Activated naive CD4-positive, alpha-beta T cell (primary cell): ENCODE measurements around the gene DOK6.
"Not testable (repeated sequence)": the region's sequence is repeated elsewhere in the genome, so short reads cannot be mapped to it uniquely, and the experiment has no call there.

Experiments
- DNase-seq, 4 experiments: peaks; one replicate each; lab custom pipeline; 2025; lab: John Stamatoyannopoulos, UW

The DOK6 gene

GRCh38 chr18:69813559-69813958 is 412.9 kb downstream of the DOK6 start:
- DNase-seq: no peak

- DNase-seq: no peak
These were observed 414.2 kb downstream of the DOK6 start for GRCh38 chr18:69814861-69815385.

- no peak for DNase-seq
These were observed 416.8 kb downstream of the DOK6 start for GRCh38 chr18:69817335-69817940.

- DNase-seq: no peak
These were observed 418.8 kb downstream of the DOK6 start for GRCh38 chr18:69819460-69819859.

- DNase-seq: no peak
These were observed 419.9 kb downstream of the DOK6 start for GRCh38 chr18:69820538-69820937.

- DNase-seq: no peak
These were observed 429.5 kb downstream of the DOK6 start for GRCh38 chr18:69830189-69830588.

- DNase-seq: not testable (repeated sequence)
These were observed 434.3 kb downstream of the DOK6 start for GRCh38 chr18:69834980-69835379.

GRCh38 chr18:69838003-69838402 is 437.3 kb downstream of the DOK6 start:
- DNase-seq: no peak

GRCh38 chr18:69838620-69839411 is 438.1 kb downstream of the DOK6 start:
- no peak for DNase-seq

GRCh38 chr18:69839497-69839896 is 438.8 kb downstream of the DOK6 start:
- no peak for DNase-seq

GRCh38 chr18:69840001-69840400 is 439.3 kb downstream of the DOK6 start:
- DNase-seq: no peak

- DNase-seq: no peak
These were observed 439.8 kb downstream of the DOK6 start for GRCh38 chr18:69840445-69840844.

- DNase-seq: no peak
These were observed 440.4 kb downstream of the DOK6 start for GRCh38 chr18:69841117-69841516.

GRCh38 chr18:69843015-69843414 is 442.3 kb downstream of the DOK6 start:
- no peak for DNase-seq

- no peak for DNase-seq
These were observed 444.0 kb downstream of the DOK6 start for GRCh38 chr18:69844656-69845055.

GRCh38 chr18:69845593-69846506 is 445.2 kb downstream of the DOK6 start:
- no peak for DNase-seq

- DNase-seq: no peak
These were observed 452.4 kb downstream of the DOK6 start for GRCh38 chr18:69853051-69853450.

- DNase-seq: no peak
These were observed 453.8 kb downstream of the DOK6 start for GRCh38 chr18:69854455-69854854.

- DNase-seq: no peak
These were observed 458.2 kb downstream of the DOK6 start for GRCh38 chr18:69858897-69859296.

- DNase-seq: not testable (repeated sequence)
These were observed 464.1 kb downstream of the DOK6 start for GRCh38 chr18:69864802-69865201.

GRCh38 chr18:69865776-69866175 is 465.1 kb downstream of the DOK6 start:
- no peak for DNase-seq

- DNase-seq: no peak
These were observed 465.5 kb downstream of the DOK6 start for GRCh38 chr18:69866212-69866611.
